Right ventricle myocardium inferior (tissue), 1 donor: Measurements from ENCODE around the gene ZFYVE9. TPM values are rescaled to one million over a fixed set of nuclear protein-coding genes. Genes with fewer than 3 reads are reported as not detected.

Experiments
- ATAC-seq: fragments of 200-7000 bp; cut with Tn5 transposase; one replicate; pipeline ENCODE4 v1.9.1; 2020; ENCODE audit warnings: mild to moderate bottlenecking, moderate library complexity
- DNase-seq: peaks from one replicate; pipeline ENCODE4 v3.0.0; 2021; ENCODE audit errors: missing footprints
- intact Hi-C: fragments of 100-400 bp; cut with DNase I; formaldehyde crosslinking; loops from one replicate; pipeline ENCODE4 v1.11.0; 2022
- total RNA-seq: library from RNA; stranded (reverse); fragmentation: NEBNext Ultra II Directional; extraction: Animal tissue kit (Norgen Biotek cat#: 25700); gene quantifications from one replicate; pipeline ENCODE4 v1.2.1, GENCODE V29; 2021
- donor health status: DM: no; HTN: yes; CAD: no; lungs with severe emphysema.

The ZFYVE9 gene
- total RNA-seq, 1 donor from 2014 or later = 18.0 TPM

GRCh38 chr1:52225174-52225573 lies 83.3 kb downstream of the ZFYVE9 start:
- intact Hi-C loops = no loop called here
- no peak for DNase-seq
- ATAC-seq = no peak

GRCh38 chr1:52229494-52229893 lies 87.6 kb downstream of the ZFYVE9 start:
- intact Hi-C loops = no loop called here
- ATAC-seq (no peak), DNase-seq (no peak)

- ATAC-seq = no peak
- intact Hi-C loops = no loop called here
- no peak for DNase-seq
Observed at GRCh38 chr1:52233463-52233862, 91.6 kb downstream of the ZFYVE9 start.

- ATAC-seq (no peak), DNase-seq (no peak)
- intact Hi-C loops = no loop called here
Observed at GRCh38 chr1:52234014-52234413, 92.1 kb downstream of the ZFYVE9 start.

GRCh38 chr1:52234708-52235107 lies 92.8 kb downstream of the ZFYVE9 start:
- DNase-seq (no peak), ATAC-seq (no peak)
- intact Hi-C loops = no loop called here

- DNase-seq (no peak), ATAC-seq (no peak)
- intact Hi-C loops = no loop called here
Observed at GRCh38 chr1:52235646-52236045, 93.8 kb downstream of the ZFYVE9 start.

- no peak for DNase-seq
- intact Hi-C loops = no loop called here
- ATAC-seq = no peak
Observed at GRCh38 chr1:52237430-52237829, 95.5 kb downstream of the ZFYVE9 start.

GRCh38 chr1:52238474-52238873 lies 96.6 kb downstream of the ZFYVE9 start:
- ATAC-seq = no peak
- intact Hi-C loops = no loop called here
- DNase-seq = no peak

- ATAC-seq (no peak), DNase-seq (no peak)
- intact Hi-C loops = no loop called here
Observed at GRCh38 chr1:52238887-52239707, 97.2 kb downstream of the ZFYVE9 start.

- DNase-seq (no peak), ATAC-seq (no peak)
- intact Hi-C loops = no loop called here
Observed at GRCh38 chr1:52239708-52240001, 97.8 kb downstream of the ZFYVE9 start.

- intact Hi-C loops = no loop called here
- DNase-seq = no peak
- no peak for ATAC-seq
Observed at GRCh38 chr1:52240592-52241210, 98.8 kb downstream of the ZFYVE9 start.

GRCh38 chr1:52243221-52243987 lies 101.5 kb downstream of the ZFYVE9 start:
- DNase-seq (no peak), ATAC-seq (no peak)
- intact Hi-C loops = no loop called here

GRCh38 chr1:52249831-52250230 lies 107.9 kb downstream of the ZFYVE9 start:
- no peak for DNase-seq
- no peak for ATAC-seq
- intact Hi-C loops = no loop called here

- ATAC-seq (no peak), DNase-seq (no peak)
- intact Hi-C loops = no loop called here
Observed at GRCh38 chr1:52253421-52253820, 111.5 kb downstream of the ZFYVE9 start.

GRCh38 chr1:52259886-52260285 lies 118.0 kb downstream of the ZFYVE9 start:
- no peak for DNase-seq
- ATAC-seq = no peak
- intact Hi-C loops = no loop called here

GRCh38 chr1:52263153-52263910 lies 121.4 kb downstream of the ZFYVE9 start:
- no peak for DNase-seq
- no peak for ATAC-seq
- intact Hi-C loops = no loop called here

- ATAC-seq = no peak
- DNase-seq = no peak
- intact Hi-C loops = no loop called here
Observed at GRCh38 chr1:52264530-52265115, 122.7 kb downstream of the ZFYVE9 start.

GRCh38 chr1:52266507-52266906 lies 124.6 kb downstream of the ZFYVE9 start:
- ATAC-seq = no peak
- no peak for DNase-seq
- intact Hi-C loops = no loop called here

- no peak for ATAC-seq
- intact Hi-C loops = no loop called here
- no peak for DNase-seq
Observed at GRCh38 chr1:52268372-52268771, 126.5 kb downstream of the ZFYVE9 start.
